Peyer's patch (tissue), 4 donors: ENCODE measurements around the gene CCDC192.

Source experiments
- CTCF ChIP-seq, 6 experiments: fragments of 450-650 bp in 4 of 6; fragments of 200-600 bp in 2 of 6; sonication (generic) in 1 of 6; IDR thresholded peaks; one replicate each; pipeline ENCODE4 v1.5.1; 2017 to 2019; ENCODE audit warnings: antibody characterized with exemption in 6 of 6, mild to moderate bottlenecking in 3 of 6, moderate library complexity in 1 of 6
- POLR2A ChIP-seq, 2 donors: fragments of 450-650 bp; IDR thresholded peaks; one replicate each; pipeline ENCODE4 v1.5.1; 2017; ENCODE audit warnings: antibody characterized with exemption in 2 of 2, mild to moderate bottlenecking in 2 of 2, moderate library complexity in 2 of 2

GRCh38 chr5:127941646-127942045 is 238.5 kb downstream of the CCDC192 start:
- TF ChIP-seq CTCF (IDR thresholded peaks at IDR 0.05) (no peak), POLR2A (IDR thresholded peaks at IDR 0.05) (no peak)
